Loucy (cell line): ENCODE data around the gene BACH2.

Source experiments
- CTCF ChIP-seq: fragments of 200-600 bp; sonication (generic); conservative IDR thresholded peaks from 2 replicates; pipeline ENCODE4 v1.5.1; 2014; ENCODE audit warnings: mild to moderate bottlenecking, antibody characterized with exemption, low read length
- EZH2phosphoT487 ChIP-seq: fragments of 200-600 bp; IDR thresholded peaks from 2 replicates; pipeline ENCODE4 v1.6.1; 2018; ENCODE audit warnings: antibody characterized with exemption, mild to moderate bottlenecking, moderate library complexity, borderline replicate concordance

GRCh38 chr6:90277302-90278011 lies 19.2 kb downstream of the BACH2 start:
- TF ChIP-seq CTCF, result no peak
- TF ChIP-seq EZH2phosphoT487, result no peak
